ENCODE data around the gene SGPL1. TPM values are rescaled to one million over a fixed set of nuclear protein-coding genes. Genes with fewer than 3 reads are reported as not detected.

SGPL1 gene
- total and polyA plus RNA-seq, 5 experiments from 2014 or later = 10.7 to 36.1 (median 16.7) TPM

GRCh38 chr10:70909326-70909935, 93.7 kb downstream of the SGPL1 start:
- Mint-ChIP-seq H3K9me3 (peaks cover 0 to 5% (median 2%) of the 10 kb centered on the region in 9 donors), H3K4me1 (peaks cover 0 to 7% (median 0%) of the 10 kb centered on the region in 4 donors), H3K27ac (no peak overlapping the region), H3K36me3 (no peaks in the 10 kb centered on the region), H3K4me3 (no peak overlapping the region), H3K27me3 (peaks cover 0 to 16% (median 2%) of the 10 kb centered on the region in 5 donors)
- ATAC-seq (no peak), DNase-seq (no peak)
- POLR2A ChIA-PET = no interaction called here

DNA sequence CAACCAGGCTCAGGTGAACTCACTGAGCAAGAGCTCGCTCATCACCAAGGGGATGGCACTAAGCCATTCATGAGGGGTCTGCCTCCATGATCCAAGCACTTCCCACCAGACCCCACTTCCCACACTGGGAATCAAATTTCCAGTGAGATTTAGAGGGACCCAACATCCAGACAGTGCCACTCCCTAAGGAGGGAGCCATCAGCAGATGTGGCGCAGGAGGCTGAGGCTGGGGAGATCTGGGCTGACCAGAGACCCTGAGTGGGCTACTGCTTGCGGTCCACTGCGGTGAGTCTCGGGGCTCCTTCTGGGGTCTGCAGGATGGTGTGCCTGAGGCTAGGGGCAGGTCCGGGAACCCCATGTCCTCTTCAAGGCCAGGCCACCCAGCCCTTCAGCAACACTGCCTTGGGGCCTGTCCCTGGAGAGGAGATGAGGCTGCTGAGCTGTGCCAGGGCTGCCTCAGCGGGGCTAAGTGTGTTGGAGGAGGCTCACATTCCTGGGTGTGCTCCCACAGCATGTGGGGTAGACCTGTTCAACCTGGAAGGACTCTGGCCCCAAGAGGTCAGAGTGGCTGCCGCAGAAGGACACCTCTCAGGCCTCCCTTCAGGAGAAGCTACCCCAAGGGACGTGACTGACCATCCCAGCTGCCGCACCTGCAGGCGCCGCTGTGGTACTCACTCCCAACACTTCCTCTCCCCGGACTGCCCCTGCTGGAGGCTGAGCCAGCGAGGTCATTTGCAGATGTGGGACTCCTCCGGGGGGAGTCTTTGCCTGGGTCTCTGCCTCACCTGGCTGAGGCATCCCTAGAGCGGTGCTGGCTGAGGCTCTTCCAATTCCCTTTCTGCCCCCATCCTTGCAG, 95.0 kb downstream of the SGPL1 start:
- H3K27me3 Mint-ChIP-seq = peaks cover 0 to 17% (median 2%) of the 10 kb centered on the region in 5 donors
- no peak overlapping the region for H3K4me3 Mint-ChIP-seq
- peaks cover 0 to 5% (median 2%) of the 10 kb centered on the region in 9 donors for H3K9me3 Mint-ChIP-seq
- peaks cover 0 to 7% (median 0%) of the 10 kb centered on the region in 4 donors for H3K4me1 Mint-ChIP-seq
- POLR2A ChIA-PET = no interaction called here
- H3K36me3 Mint-ChIP-seq = no peaks in the 10 kb centered on the region
- no peak for ATAC-seq
- peak in 1 of 10 donors; percentile 51 for DNase-seq
- no peak overlapping the region for H3K27ac Mint-ChIP-seq

DNA sequence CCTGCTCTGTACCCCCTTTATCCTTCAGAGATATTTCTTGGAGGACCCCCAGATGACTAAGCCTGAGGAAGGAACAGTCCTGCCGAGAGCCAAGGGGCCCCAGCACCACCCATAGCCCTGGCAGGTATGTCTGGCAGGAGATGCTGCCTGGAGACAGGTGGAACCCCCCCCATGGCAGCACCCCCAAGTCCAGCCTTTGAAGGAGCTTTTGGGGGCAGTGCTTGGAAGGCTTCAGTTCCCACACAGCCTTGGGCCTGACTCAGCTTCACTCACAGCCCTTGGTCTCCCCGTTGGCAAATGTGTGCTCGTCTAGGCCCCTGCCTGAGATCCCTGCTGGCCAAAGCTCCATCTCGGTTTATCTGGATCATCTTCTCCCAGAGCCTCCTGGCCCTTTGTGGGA, 95.6 kb downstream of the SGPL1 start:
- H3K27me3 Mint-ChIP-seq = peaks cover 0 to 17% (median 2%) of the 10 kb centered on the region in 5 donors
- peaks cover 0 to 7% (median 0%) of the 10 kb centered on the region in 4 donors for H3K4me1 Mint-ChIP-seq
- H3K36me3 Mint-ChIP-seq = no peaks in the 10 kb centered on the region
- POLR2A ChIA-PET = no interaction called here
- H3K4me3 Mint-ChIP-seq = no peak overlapping the region
- no peak for ATAC-seq
- peaks cover 0 to 5% (median 2%) of the 10 kb centered on the region in 9 donors for H3K9me3 Mint-ChIP-seq
- no peak for DNase-seq
- no peak overlapping the region for H3K27ac Mint-ChIP-seq

GRCh38 chr10:70912556-70912955, 96.8 kb downstream of the SGPL1 start:
- DNase-seq = peak in 1 of 10 donors; percentile 41
- H3K27ac Mint-ChIP-seq = no peak overlapping the region
- no peak for ATAC-seq
- peaks cover 0 to 18% (median 6%) of the 10 kb centered on the region in 5 donors for H3K27me3 Mint-ChIP-seq
- H3K36me3 Mint-ChIP-seq = no peaks in the 10 kb centered on the region
- POLR2A ChIA-PET = no interaction called here
- no peak overlapping the region for H3K4me3 Mint-ChIP-seq
- H3K9me3 Mint-ChIP-seq = peaks cover 0 to 5% (median 2%) of the 10 kb centered on the region in 9 donors
- H3K4me1 Mint-ChIP-seq = peaks cover 0 to 7% (median 0%) of the 10 kb centered on the region in 4 donors

GRCh38 chr10:70913191-70913892, 97.6 kb downstream of the SGPL1 start:
- no peaks in the 10 kb centered on the region for H3K36me3 Mint-ChIP-seq
- no peak overlapping the region for H3K4me3 Mint-ChIP-seq
- peaks cover 0 to 5% (median 2%) of the 10 kb centered on the region in 9 donors for H3K9me3 Mint-ChIP-seq
- POLR2A ChIA-PET = no interaction called here
- DNase-seq (peak in 1 of 10 donors; percentile 26), ATAC-seq (no peak)
- H3K27ac Mint-ChIP-seq = no peak overlapping the region
- peaks cover 0 to 4% (median 0%) of the 10 kb centered on the region in 4 donors for H3K4me1 Mint-ChIP-seq
- peaks cover 0 to 21% (median 8%) of the 10 kb centered on the region in 5 donors for H3K27me3 Mint-ChIP-seq

GRCh38 chr10:70913893-70914240, 98.1 kb downstream of the SGPL1 start:
- ATAC-seq = no peak
- POLR2A ChIA-PET = no interaction called here
- no peaks in the 10 kb centered on the region for H3K36me3 Mint-ChIP-seq
- H3K4me3 Mint-ChIP-seq = peak overlapping the region in 1 of 10 donors; percentile 33
- peaks cover 0 to 5% (median 2%) of the 10 kb centered on the region in 9 donors for H3K9me3 Mint-ChIP-seq
- peaks cover 0 to 4% (median 0%) of the 10 kb centered on the region in 4 donors for H3K4me1 Mint-ChIP-seq
- peak in 1 of 10 donors; percentile 4 for DNase-seq
- H3K27me3 Mint-ChIP-seq = peaks cover 0 to 22% (median 8%) of the 10 kb centered on the region in 5 donors
- H3K27ac Mint-ChIP-seq = no peak overlapping the region

- DNase-seq = peak in 1 of 10 donors; percentile 44
- Mint-ChIP-seq H3K27ac (no peak overlapping the region), H3K27me3 (peaks cover 0 to 20% (median 8%) of the 10 kb centered on the region in 5 donors), H3K9me3 (peaks cover 0 to 5% (median 2%) of the 10 kb centered on the region in 9 donors), H3K4me1 (peaks cover 0 to 4% (median under 1%) of the 10 kb centered on the region in 4 donors), H3K36me3 (no peaks in the 10 kb centered on the region), H3K4me3 (peak overlapping the region in 1 of 10 donors; percentile 33)
- no peak for ATAC-seq
- POLR2A ChIA-PET = no interaction called here
These were observed 98.6 kb downstream of the SGPL1 start for GRCh38 chr10:70914316-70914864.

- ATAC-seq = no peak
- H3K9me3 Mint-ChIP-seq = peaks cover 0 to 5% (median 2%) of the 10 kb centered on the region in 9 donors
- POLR2A ChIA-PET = no interaction called here
These were observed 99.5 kb downstream of the SGPL1 start for GRCh38 chr10:70915206-70915605.

DNA sequence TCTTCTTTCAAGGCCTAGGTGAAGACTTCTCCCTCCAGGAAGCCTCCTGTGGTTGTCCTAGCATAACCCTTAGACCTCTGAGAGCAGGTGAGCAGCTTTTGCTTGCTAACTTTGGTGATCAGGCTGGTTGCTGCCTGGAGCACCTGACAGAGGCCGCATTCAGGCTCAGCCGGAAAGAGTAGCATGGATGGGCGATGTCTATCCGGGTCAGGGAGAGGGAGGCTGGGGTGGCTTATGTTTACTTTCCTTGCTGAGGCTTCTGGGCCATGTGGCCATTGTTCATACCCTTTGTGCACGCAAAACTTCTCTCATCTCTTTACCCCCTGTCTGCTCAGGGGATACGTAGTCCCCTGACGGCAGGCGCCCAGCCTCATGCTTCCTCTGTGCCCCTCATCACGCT, 100.1 kb downstream of the SGPL1 start:
- Mint-ChIP-seq H3K27me3 (peaks cover 0 to 22% (median 8%) of the 10 kb centered on the region in 5 donors), H3K27ac (peak overlapping the region in 1 of 10 donors; percentile 37), H3K4me1 (peaks cover 0 to 6% (median under 1%) of the 10 kb centered on the region in 4 donors), H3K9me3 (peaks cover 0 to 5% (median 2%) of the 10 kb centered on the region in 9 donors), H3K36me3 (no peaks in the 10 kb centered on the region), H3K4me3 (no peak overlapping the region)
- ATAC-seq = no peak
- DNase-seq = no peak
- POLR2A ChIA-PET = no interaction called here

More at GRCh38 chr10:70915206-70915605, 99.5 kb downstream of the SGPL1 start:
- Mint-ChIP-seq H3K27ac (no peak overlapping the region), H3K27me3 (peaks cover 0 to 22% (median 8%) of the 10 kb centered on the region in 5 donors), H3K36me3 (no peaks in the 10 kb centered on the region), H3K4me3 (no peak overlapping the region), H3K4me1 (peaks cover 0 to 6% (median under 1%) of the 10 kb centered on the region in 4 donors)
- DNase-seq = peak in 1 of 10 donors; percentile 59

GRCh38 chr10:70916241-70916640, 100.5 kb downstream of the SGPL1 start:
- Mint-ChIP-seq H3K4me3 (no peak overlapping the region), H3K27me3 (peaks cover 0 to 24% (median 8%) of the 10 kb centered on the region in 5 donors), H3K36me3 (no peaks in the 10 kb centered on the region), H3K9me3 (peaks cover 0 to 5% (median 2%) of the 10 kb centered on the region in 9 donors), H3K27ac (no peak overlapping the region), H3K4me1 (peaks cover 0 to 6% (median under 1%) of the 10 kb centered on the region in 4 donors)
- POLR2A ChIA-PET = no interaction called here
- DNase-seq (peak in 1 of 10 donors; percentile 49), ATAC-seq (no peak)

DNA sequence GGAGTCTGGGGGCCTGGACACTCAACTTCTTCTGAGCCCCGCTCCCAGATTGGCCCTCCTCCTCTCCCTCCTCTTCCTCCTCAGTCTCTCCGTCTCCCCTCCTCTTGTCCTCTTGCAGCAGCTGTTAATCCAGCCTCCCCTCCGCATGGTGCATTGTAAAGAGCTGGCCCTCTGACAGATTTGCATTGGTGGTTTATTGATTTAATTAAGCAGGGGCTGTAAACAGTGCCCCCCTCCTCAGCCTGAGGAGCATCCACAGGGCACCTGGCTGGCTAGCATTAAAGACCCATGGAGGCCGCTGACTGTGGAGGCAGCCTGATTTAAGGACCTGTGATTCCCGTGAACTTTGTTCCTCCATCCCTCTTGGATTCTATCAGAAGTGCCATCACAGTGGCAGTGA, 101.5 kb downstream of the SGPL1 start:
- peaks cover 0 to 24% (median 15%) of the 10 kb centered on the region in 5 donors for H3K27me3 Mint-ChIP-seq
- H3K4me1 Mint-ChIP-seq = peaks cover 0 to 4% (median under 1%) of the 10 kb centered on the region in 4 donors
- H3K4me3 Mint-ChIP-seq = no peak overlapping the region
- H3K27ac Mint-ChIP-seq = no peak overlapping the region
- ATAC-seq (no peak), DNase-seq (peak in 1 of 10 donors; percentile 47)
- peaks cover 0 to 5% (median 2%) of the 10 kb centered on the region in 9 donors for H3K9me3 Mint-ChIP-seq
- H3K36me3 Mint-ChIP-seq = no peaks in the 10 kb centered on the region
- POLR2A ChIA-PET = no interaction called here

DNA sequence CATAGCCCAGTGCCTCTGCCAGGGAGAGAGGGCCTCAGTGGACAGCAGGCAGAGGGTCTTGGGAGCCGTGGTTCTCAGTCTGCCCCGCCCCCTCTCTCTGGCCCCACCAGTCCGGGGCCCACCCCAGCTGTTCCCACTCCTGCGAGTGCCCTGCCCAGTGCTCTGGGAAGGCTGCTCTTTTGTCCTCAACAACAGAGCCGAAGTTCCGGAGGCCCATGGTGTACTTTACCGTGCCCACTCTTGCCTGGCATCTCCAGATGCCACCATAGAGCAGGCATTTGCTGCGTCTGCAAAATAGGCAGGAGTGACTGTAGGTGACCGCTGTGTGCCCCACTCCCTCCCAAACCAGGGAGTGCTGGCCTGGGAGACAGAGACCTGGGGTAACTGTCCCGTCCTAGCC, 101.9 kb downstream of the SGPL1 start:
- DNase-seq = peak in 1 of 10 donors; percentile 38
- peaks cover 0 to 5% (median 2%) of the 10 kb centered on the region in 9 donors for H3K9me3 Mint-ChIP-seq
- H3K4me3 Mint-ChIP-seq = no peak overlapping the region
- POLR2A ChIA-PET = no interaction called here
- ATAC-seq = no peak
- H3K36me3 Mint-ChIP-seq = no peaks in the 10 kb centered on the region
- H3K27ac Mint-ChIP-seq = no peak overlapping the region
- peaks cover 0 to 20% (median 16%) of the 10 kb centered on the region in 5 donors for H3K27me3 Mint-ChIP-seq
- H3K4me1 Mint-ChIP-seq = peaks cover 0 to 4% (median under 1%) of the 10 kb centered on the region in 4 donors

All from naive thymus-derived CD8-positive, alpha-beta T cell (primary cell).